Muscle layer of duodenum (tissue), 2 donors: ENCODE results near the gene PRKCA.
"Not testable (repeated sequence)": the region's sequence is repeated elsewhere in the genome, so short reads cannot be mapped to it uniquely, and the experiment has no call there.

Source experiments
- H3K27ac ChIP-seq: one replicate; pipeline ENCODE4 v1.7.0; 2013; ENCODE audit warnings: mild to moderate bottlenecking, low read length
- H3K27me3 ChIP-seq: one replicate; pipeline ENCODE4 v1.7.0; 2013; ENCODE audit warnings: low read depth, mild to moderate bottlenecking, control low read depth, low read length
- H3K36me3 ChIP-seq, 2 donors: one replicate each; pipeline ENCODE4 v1.7.0; 2013; ENCODE audit warnings: low read length in 2 of 2, control low read depth in 1 of 2, mild to moderate bottlenecking in 1 of 2; ENCODE audit not compliant: insufficient read depth in 2 of 2, control insufficient read depth in 1 of 2
- H3K4me1 ChIP-seq, 2 donors: one replicate each; pipeline ENCODE4 v1.7.0; 2013; ENCODE audit warnings: low read length in 2 of 2, mild to moderate bottlenecking in 2 of 2, control low read depth in 1 of 2, moderate library complexity in 1 of 2; ENCODE audit not compliant: insufficient read depth in 2 of 2, control insufficient read depth in 1 of 2
- H3K4me3 ChIP-seq, 2 donors: one replicate each; pipeline ENCODE4 v1.7.0; 2013; ENCODE audit warnings: low read length in 2 of 2, low read depth in 1 of 2, mild to moderate bottlenecking in 1 of 2
- H3K9me3 ChIP-seq, 2 donors: one replicate each; pipeline ENCODE4 v1.7.0; 2013; ENCODE audit warnings: low read length in 2 of 2, control low read depth in 1 of 2, mild to moderate bottlenecking in 1 of 2; ENCODE audit not compliant: control insufficient read depth in 1 of 2
- donor health status: healthy.

PRKCA gene

DNA sequence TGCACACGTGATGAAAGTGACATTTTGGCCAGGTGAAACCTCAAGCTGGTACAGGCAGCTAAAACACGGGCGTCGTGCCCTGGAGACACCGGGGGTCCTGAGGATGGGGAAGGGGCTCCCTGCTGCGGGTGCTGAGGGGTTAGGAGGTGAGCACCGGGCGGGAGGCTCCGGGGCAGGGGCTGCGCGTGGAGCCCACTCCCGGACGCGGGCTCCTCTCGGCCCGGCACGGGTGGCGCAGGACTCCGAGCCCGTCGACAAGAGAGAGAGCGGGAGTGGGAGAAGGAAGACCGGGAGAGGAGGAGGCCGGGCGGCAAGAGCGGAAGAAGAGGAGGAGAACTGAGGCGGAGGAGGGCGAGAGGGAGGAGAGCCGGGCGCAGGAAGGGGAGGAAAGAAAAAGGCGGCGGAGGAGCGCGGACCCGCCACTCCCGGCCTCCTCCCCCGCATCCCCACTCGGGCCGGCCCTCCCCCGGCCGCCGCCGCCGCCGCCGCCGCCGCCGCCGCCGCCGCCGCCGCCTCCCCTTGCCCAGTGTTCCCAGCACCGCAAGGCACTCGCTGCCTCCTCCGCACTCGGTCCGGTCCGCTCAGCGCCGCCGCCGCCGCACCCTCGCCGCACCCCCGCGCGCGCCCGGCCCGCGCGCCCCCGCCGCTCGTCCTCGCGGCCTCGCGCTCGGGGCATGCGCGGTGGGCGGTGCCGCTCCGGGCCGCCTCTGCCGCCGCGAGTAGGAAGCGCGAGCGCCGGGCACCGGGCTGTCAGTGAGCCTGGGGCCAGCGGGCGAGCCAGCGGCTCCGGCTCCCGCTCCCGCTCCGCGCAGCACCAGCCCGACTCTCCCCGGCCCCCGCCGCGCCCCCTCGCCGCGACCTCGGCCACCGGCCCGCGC is at the start of gene PRKCA:
TSS of gene PRKCA (plus strand) at position 750 of the 878 bp plus-strand sequence.
- H3K27me3 ChIP-seq: no peaks in the 10 kb centered on the region
- H3K4me3 ChIP-seq: peak within 1 kb of the TSS; percentile 81 to 83
- no peaks in the 10 kb centered on the region for H3K9me3 ChIP-seq
- H3K4me1 ChIP-seq: peaks cover 0 to 16% of the 10 kb centered on the region in 2 donors
- no peaks in the 10 kb centered on the region for H3K36me3 ChIP-seq
- peak within 1 kb of the TSS; percentile 27 for H3K27ac ChIP-seq

DNA sequence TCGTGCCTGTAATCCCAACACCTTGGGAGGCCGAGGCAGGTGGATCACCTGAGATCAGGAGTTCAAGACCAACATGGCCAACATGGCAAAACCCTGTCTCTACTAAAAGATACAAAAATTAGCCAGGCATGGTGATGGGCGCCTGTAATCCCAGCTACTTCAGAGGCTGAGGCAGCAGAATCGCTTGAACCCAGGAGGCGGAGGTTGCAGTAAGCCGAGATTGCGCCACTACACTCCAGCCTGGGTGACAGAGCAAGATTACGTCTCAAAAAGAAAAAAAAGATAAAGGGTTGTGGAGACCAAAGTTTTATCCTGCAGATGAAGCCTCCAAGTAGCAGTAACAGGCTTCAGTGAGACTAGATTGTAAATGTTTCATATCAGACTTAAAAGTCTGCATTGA is 49.0 kb upstream of the PRKCA start:
- H3K27me3 ChIP-seq, H3K27ac ChIP-seq, H3K9me3 ChIP-seq: not testable (repeated sequence)

DNA sequence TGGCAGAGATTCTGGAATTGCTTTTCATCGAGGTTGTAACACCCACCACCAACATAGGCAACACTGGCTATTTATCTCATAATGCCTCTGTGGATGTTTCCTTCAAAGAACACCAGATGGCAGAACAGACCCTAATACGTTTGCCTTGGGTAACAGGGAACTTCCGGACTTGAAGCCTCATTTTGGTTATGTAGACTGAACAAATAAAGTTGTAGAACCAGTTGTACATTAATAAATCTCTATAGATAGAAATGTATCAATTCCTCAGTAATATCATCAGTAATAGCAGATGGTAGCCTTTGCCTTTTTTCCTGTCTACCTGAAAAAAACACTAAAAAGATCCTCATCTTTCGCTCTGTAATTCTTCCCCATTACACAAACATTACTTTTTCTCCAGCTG is 47.3 kb upstream of the PRKCA start:
- Histone ChIP-seq H3K9me3 (no peaks in the 10 kb centered on the region), H3K36me3 (no peaks in the 10 kb centered on the region)

More for the DNA sequence above, 49.0 kb upstream of the PRKCA start:
- not testable (repeated sequence) for H3K4me1 ChIP-seq, H3K4me3 ChIP-seq, H3K36me3 ChIP-seq

DNA sequence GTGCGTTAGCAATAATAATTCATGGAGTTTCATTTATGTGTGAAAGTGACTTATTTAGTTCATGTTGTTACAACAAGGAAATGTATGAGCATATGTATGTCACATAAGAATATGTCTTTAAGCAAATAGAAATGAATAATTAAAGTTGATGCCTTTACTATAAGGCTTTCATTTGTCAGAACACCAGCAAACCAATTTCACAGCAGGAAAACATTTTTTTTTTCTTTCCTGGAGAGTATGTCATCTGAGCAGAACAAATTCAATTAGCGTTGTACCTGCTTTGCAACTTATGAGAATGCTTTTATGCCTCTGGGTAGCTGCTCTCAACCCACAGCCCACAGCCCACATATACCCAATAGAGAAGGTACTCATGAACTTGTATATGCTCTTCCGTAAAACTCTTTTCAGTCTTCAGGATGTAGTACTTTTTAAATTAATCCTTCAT is 46.9 kb upstream of the PRKCA start:
- Histone ChIP-seq H3K36me3 (no peaks in the 10 kb centered on the region), H3K27me3 (no peaks in the 10 kb centered on the region), H3K4me1 (no peaks in the 10 kb centered on the region), H3K4me3 (no peak overlapping the region), H3K27ac (no peak overlapping the region), H3K9me3 (no peaks in the 10 kb centered on the region)

More for the DNA sequence above, 47.3 kb upstream of the PRKCA start:
- H3K4me3 ChIP-seq: no peak overlapping the region
- no peaks in the 10 kb centered on the region for H3K27me3 ChIP-seq
- H3K27ac ChIP-seq: no peak overlapping the region
- H3K4me1 ChIP-seq: no peaks in the 10 kb centered on the region

DNA sequence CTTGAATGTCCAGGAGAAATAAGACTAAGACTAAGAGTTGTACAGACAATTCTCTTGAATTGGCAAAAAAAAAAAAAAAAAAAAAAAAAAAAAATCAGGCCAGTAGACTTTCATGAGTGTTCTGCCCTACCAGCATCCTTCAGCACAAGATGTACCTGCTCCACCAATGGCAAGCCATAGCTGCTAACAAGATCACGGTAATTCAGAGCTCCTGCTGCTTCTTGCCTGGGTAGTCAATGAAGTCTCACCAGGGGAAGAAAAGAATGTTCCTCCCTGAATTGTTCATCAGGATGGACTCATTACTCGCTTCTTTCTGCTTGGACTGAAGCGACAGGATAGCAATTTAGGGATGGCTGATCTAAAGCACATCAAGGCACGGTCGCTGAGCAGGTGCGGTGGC is 42.1 kb upstream of the PRKCA start:
- Histone ChIP-seq H3K27ac (no peak overlapping the region), H3K4me1 (no peaks in the 10 kb centered on the region), H3K36me3 (no peaks in the 10 kb centered on the region), H3K9me3 (no peaks in the 10 kb centered on the region), H3K27me3 (no peaks in the 10 kb centered on the region), H3K4me3 (no peak overlapping the region)

DNA sequence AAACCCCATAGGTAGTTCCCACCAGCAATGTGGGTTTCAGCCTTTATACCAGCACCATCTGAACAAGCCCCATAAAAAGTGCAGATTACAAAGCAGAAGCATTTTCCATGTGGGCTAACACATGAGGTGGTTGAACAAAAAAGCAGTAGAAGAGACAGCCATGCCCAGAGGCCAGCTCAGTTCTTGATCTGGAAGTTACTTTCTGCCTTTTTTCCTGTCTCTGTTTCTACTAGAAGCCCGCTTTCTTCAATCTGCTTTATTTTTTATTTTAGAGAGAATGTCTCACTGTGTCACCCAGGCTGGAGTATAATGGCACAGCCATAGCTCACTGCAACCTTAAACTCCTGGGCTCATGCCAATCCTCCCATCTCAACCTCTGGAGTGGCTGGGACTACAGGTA is 41.7 kb upstream of the PRKCA start:
- Histone ChIP-seq H3K4me3 (no peak overlapping the region), H3K27ac (no peak overlapping the region), H3K9me3 (no peaks in the 10 kb centered on the region), H3K4me1 (no peaks in the 10 kb centered on the region), H3K27me3 (no peaks in the 10 kb centered on the region), H3K36me3 (no peaks in the 10 kb centered on the region)

DNA sequence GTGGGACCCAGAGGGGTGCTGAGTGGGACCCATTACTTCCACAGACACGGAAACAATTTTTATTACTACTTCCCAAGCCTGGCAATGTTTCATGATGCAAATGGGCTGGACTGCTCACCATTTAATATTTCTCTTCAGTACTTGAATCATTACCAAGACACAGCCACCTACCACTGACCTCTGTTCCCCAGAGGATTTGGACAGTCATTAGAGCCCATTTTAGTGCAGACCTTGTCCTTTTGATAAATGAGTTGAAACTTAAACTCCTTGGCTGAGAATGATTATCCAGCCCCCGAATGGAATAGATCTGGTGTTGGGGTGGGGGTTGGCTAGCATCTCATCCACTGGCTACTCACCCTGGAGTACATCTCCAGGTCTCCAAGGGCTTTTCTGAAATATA is 39.6 kb upstream of the PRKCA start:
- H3K4me3 ChIP-seq: no peak overlapping the region
- H3K36me3 ChIP-seq: no peaks in the 10 kb centered on the region
- H3K4me1 ChIP-seq: no peaks in the 10 kb centered on the region
- no peaks in the 10 kb centered on the region for H3K9me3 ChIP-seq
- H3K27ac ChIP-seq: no peak overlapping the region
- H3K27me3 ChIP-seq: no peaks in the 10 kb centered on the region

DNA sequence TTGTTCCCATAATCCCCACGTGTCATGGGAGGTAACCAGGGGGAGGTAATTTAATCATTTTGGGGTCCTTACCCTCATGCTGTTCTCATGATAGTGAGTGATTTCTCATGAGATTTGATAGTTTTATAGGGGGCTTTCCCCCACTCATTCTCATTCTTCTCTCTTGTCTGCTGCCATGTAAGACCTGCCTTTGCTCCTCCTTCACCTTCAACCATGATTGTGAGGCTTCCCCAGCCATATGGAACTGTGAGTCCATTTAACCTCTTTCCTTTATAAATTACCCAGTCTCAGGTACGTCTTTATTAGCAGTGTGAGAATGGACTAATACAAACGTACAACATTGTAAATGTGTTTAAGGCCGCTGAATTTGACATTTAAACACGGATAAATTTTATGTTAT is 37.7 kb upstream of the PRKCA start:
- Histone ChIP-seq H3K4me3 (no peak overlapping the region), H3K27me3 (no peaks in the 10 kb centered on the region), H3K9me3 (no peaks in the 10 kb centered on the region), H3K27ac (no peak overlapping the region), H3K4me1 (no peaks in the 10 kb centered on the region), H3K36me3 (no peaks in the 10 kb centered on the region)

DNA sequence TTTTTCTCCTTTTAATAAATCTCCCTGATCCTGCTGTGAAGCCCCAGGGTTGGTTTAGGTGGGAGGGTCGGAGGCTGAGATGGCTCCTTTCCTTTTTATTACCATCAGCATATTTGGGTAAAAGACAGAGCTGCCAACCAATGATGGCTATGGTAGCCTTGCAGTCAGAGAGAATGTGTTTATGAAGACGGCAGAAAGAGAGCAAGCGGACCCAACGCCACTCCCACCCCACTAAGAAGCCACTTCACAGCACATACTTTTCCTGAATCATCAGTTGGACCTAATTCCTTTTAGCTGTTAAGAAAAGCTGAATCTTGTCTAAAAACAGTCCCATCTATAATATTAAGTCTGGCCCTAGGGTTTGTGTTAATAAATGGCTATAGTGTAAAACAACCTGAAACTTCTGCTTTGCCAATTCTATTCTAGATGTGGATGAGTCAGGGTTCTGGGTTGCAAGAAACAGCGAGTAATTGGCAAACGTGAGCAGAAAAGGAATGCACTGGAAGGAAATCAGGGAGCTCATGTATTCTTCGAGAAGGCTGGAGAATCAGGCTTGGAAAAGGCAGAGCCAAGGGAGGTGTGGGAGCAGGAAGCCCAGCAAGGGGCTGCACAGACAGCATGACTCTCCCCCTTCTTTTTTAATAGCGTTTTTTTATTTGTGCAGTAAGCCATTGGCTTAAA is 34.0 kb upstream of the PRKCA start:
- Histone ChIP-seq H3K27ac (no peak overlapping the region), H3K4me1 (peaks cover 0 to 3% of the 10 kb centered on the region in 2 donors), H3K36me3 (no peaks in the 10 kb centered on the region), H3K4me3 (no peak overlapping the region), H3K27me3 (no peaks in the 10 kb centered on the region), H3K9me3 (no peaks in the 10 kb centered on the region)

DNA sequence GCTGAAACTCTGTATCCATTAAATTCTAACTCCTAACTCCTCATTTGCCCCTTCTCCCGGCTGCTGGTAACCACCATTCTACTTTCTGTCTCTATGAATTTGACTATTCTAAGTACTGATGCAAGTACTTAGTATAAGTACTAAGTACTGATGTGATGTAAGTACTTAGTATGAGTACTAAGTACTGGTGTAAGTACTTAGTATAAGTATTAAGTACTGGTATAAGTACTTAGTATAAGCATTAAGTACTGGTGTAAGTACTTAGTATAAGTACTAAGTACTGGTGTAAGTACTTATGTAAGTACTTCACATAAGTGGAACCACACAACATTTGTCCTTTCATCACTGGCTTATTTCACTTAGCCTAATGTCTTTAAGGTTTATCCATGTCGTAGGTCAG is 32.3 kb upstream of the PRKCA start:
- H3K27me3 ChIP-seq: no peaks in the 10 kb centered on the region
- no peak overlapping the region for H3K4me3 ChIP-seq
- H3K27ac ChIP-seq: no peak overlapping the region
- H3K36me3 ChIP-seq: no peaks in the 10 kb centered on the region
- peaks cover 0 to 7% of the 10 kb centered on the region in 2 donors for H3K4me1 ChIP-seq
- H3K9me3 ChIP-seq: no peaks in the 10 kb centered on the region

DNA sequence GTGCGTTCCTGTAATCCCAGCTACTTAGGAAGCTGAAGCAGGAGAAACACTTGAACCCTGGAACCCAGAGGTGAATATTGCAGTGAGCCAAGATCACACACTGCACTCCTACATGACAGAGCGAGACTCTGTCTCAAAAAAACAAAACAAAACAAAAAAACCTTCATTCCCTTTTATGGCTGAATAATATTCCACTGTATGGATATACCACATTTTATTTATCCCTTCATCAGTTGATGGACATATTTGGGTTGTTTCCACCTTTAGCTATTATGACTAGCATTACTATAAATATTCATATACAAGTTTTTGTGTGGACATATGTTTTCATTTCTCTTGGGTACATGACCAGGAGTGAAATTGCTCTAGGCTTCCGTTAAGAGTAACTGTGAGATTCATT is 30.9 kb upstream of the PRKCA start:
- no peaks in the 10 kb centered on the region for H3K9me3 ChIP-seq
- no peak overlapping the region for H3K4me3 ChIP-seq
- H3K27me3 ChIP-seq: no peaks in the 10 kb centered on the region
- no peaks in the 10 kb centered on the region for H3K36me3 ChIP-seq
- peaks cover 0 to 7% of the 10 kb centered on the region in 2 donors for H3K4me1 ChIP-seq
- no peak overlapping the region for H3K27ac ChIP-seq
